Measurements from ENCODE around the gene PSMD14. TPM values are rescaled to one million over a fixed set of nuclear protein-coding genes. Genes with fewer than 3 reads are reported as not detected.

The PSMD14 gene
- total RNA-seq, 1 experiment from 2014 or later, result 93.7 TPM

- ATAC-seq (no peak), DNase-seq (ENCODE audit: low read depth, low spot score) (no peak)
- POLR2A ChIA-PET, result no interaction called here
- Histone ChIP-seq H3K27me3 (ENCODE audit: control insufficient read depth, insufficient read depth, low read length) (no peaks in the 10 kb centered on the region), H3K36me3 (ENCODE audit: control insufficient read depth, insufficient read depth, low read length) (no peaks in the 10 kb centered on the region), H3K9me3 (ENCODE audit: control insufficient read depth, insufficient read depth, low read depth, low read length) (no peaks in the 10 kb centered on the region), H3K4me1 (ENCODE audit: control insufficient read depth, insufficient read depth, low read length) (no peaks in the 10 kb centered on the region), H3K4me3 (ENCODE audit: low read depth in 2 of 2, low read length in 2 of 2) (no peak overlapping the region), H3K27ac (ENCODE audit: low read length) (no peak overlapping the region)
- CTCF ChIA-PET, result no interaction called here
- TF ChIP-seq TCF7L2 (IDR thresholded peaks at IDR 0.05; ENCODE audit: low read depth, low read length) (no peak), CTCF (IDR thresholded peaks at IDR 0.05) (no peak), POLR2AphosphoS5 (IDR thresholded peaks at IDR 0.05; ENCODE audit: low read depth, low read length) (no peak), SIN3A (IDR thresholded peaks at IDR 0.05; ENCODE audit: borderline replicate concordance, insufficient read depth, low read depth, low read length) (no peak), REST (IDR thresholded peaks at IDR 0.05; ENCODE audit: insufficient read depth in 1 of 2, low read depth in 2 of 2, low read length in 1 of 2) (no peak)
- intact Hi-C loops (cut with micrococcal nuclease; ENCODE audit: unreplicated experiment) (no loop called here), in situ Hi-C loops (cut with HindIII; ENCODE audit: low pct_unique_long_range_greater_than_20kb, low sequenced_read_pairs) (no loop called here)
- BruUV-seq (replicated peaks), result no TSS peak
These were observed 140.2 kb downstream of the PSMD14 start for GRCh38 chr2:161448431-161448830.

Other genes with a start within 250 kb of the PSMD14 start
- 36.0 TPM for gene TANK, start 148.0 kb upstream of the PSMD14 start, total RNA-seq (2021; ENCODE audit: unreplicated experiment)
- not detected for gene TBR1, start 107.9 kb downstream of the PSMD14 start, total RNA-seq (2021; ENCODE audit: unreplicated experiment)

All from Panc1 (cell line).